ENCODE results near the gene TM2D1.
"Not testable (repeated sequence)": the region's sequence is repeated elsewhere in the genome, so short reads cannot be mapped to it uniquely, and the experiment has no call there.

The TM2D1 gene

DNA sequence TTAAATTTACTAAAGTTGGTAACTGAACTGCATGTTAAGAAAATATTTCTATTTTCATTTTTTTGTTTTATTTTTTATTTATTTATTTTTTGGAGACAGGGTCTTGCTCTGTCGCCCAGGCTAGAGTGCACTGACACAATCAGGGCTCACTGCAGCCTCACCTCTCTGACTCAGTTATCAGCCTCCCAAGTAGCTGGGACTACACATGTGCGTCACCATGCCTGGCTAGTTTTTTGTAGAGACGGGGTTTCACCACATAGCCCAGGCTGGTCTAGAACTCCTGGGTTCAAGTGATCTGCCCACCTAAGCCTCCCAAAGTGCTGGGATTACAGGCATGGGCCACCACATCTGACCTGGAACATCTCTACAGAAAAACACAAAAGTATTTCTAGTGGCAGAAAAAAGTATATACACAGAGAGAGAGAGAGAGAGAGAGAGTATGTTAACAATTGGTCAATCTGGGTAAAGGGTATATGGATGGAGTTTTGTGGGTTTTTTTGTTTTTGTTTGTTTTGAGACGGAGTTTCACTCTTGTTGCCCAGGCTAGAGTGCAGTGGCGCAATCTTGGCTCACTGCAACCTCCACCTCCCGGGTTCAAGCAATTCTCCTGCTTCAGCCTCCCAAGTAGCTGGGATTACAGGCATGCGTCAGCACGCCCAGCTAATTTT is 5.8 kb downstream of the TM2D1 start:
- not testable (repeated sequence) for DNase-seq (ENCODE audit: low spot score)

DNA sequence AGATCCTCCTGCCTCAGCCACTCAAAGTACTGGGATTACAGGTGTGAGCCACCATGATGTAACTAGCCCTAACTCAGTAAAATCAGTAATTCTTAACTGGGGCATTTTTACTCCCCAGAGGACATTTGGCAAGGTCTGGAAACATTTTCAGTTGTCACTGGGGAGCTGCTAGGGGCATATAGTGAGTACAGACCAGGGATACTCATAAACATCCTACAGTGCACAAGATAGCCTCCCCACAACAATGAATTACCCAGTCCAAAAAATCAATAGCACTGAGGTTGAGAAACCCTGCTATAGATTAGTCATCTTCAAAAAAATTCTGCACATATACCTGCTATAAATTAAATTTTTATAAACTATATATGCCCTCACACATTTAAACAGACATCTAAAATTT is 13.0 kb downstream of the TM2D1 start:
- DNase-seq (ENCODE audit: low spot score), result no peak

DNA sequence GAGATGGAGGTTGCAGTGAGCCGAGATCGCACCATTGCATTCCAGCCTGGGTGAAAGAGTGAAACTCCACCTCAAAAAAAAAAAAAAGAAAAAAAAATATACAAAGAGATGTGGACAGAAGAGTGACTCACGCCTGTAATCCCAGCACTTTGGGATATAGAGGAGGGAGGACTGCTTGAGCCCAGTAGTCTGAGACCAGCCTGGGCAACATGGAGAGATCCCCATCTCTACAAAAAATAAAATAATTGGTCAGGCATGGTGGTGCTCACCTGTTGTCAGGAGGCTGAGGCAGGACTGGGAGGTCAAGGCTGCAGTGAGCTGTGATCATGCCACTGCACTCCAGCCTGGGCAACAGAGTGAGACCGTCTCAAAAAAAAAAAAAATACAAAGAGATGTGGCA is 13.7 kb downstream of the TM2D1 start:
- not testable (repeated sequence) for DNase-seq (ENCODE audit: low spot score)

DNA sequence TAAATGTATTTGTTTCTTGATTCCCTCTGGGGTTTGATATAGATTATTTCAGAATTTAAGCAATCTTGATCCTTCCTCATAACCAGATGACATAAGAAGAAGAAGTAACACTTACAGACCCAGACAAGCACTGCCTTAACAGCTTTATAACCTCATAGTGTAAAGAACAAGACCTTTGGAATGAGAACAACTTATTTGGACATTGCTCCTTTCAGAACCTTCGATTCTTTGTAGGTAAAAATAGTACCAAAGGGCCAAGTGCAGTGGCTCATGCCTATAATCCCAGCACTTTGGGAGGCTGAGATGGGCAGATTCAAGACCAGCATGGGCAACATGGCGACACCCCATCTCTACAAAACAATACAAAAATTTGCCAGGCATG is 15.0 kb downstream of the TM2D1 start:
- DNase-seq (ENCODE audit: low spot score), result no peak

DNA sequence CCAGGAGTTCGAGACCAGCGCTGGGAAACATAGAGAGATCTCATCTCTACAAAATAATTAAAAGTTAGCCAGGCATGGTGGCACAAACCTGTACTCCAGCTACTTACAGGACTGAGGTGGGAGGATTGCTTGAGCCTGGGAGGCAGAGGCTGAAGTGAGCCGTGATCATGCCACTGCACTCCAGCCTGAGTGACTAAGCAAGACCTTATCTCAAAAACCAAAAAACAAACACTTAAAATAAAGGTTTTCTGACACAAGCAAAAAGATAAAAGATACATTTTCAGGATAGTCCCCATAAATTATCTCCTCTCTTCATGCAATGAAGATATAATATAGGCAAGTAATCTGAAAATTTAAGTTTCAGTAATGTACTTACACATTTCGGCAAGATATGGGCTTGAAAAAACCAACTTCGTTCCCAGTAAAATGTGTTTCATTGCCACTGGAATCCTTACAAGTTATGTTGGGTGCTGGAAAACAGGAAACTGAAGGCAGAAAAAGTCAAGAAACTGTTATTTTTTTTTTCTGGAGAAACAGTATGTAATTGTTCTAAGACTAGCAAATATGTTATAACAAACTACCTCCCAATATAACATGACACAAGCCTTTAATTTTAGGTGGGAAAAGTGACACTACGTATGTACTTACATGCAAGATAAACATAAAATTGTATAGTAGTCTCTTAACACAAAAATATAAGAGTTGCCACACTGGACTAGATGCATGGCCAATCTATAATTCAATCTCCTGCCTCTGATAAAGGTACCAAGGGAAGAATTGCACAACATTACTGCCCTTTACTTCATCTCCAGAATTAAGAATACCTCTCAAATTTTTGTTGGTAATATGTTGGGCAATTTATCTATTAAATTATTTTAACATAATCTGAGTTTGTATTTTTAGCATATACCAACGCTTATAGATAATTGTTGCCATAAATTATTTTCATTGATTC is 15.7 kb downstream of the TM2D1 start:
- DNase-seq (ENCODE audit: low spot score), result no peak

DNA sequence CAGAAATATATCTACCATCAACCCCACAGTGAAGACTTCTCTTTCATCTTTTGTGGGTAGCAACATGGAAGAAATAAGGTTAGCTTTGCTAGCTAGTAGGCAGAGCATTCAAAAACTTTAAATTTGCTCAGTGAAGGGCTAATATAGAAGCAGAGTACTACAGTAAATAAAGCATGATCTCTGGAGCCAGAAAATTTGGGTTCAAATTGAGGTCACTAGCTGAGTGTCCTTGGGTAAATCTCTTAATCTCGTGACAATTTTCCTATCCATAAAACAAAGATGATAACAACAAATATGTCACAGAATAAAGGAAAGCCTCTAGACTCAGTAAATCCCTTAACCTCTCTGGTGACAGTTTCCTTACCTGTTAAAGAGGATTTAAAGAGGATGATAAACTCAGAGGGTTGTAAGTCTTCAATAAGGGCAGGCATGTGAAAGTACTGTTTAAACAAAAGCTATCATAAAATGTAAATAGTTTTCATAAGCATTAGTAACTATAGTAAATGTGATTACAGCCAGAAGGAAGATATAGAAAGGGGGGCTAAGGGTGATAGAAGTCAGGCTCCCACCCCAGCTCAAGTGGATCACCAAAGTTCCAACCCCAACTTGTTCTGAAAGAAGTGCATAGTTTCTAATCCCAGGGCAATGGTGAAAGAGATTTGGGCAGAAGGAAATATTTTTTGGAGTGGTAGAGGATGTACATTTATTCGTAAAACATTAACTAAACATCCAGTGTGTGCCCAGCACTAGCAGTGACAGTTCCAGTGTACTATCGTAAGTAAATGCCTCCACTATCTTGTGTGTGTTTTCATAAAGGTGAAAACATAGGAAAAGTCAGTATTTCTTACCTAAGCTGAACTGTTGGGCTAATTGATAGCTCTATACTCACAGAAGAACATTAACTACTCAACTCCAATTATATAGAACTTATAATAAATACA is 24.8 kb downstream of the TM2D1 start:
- DNase-seq (ENCODE audit: low spot score), result no peak

DNA sequence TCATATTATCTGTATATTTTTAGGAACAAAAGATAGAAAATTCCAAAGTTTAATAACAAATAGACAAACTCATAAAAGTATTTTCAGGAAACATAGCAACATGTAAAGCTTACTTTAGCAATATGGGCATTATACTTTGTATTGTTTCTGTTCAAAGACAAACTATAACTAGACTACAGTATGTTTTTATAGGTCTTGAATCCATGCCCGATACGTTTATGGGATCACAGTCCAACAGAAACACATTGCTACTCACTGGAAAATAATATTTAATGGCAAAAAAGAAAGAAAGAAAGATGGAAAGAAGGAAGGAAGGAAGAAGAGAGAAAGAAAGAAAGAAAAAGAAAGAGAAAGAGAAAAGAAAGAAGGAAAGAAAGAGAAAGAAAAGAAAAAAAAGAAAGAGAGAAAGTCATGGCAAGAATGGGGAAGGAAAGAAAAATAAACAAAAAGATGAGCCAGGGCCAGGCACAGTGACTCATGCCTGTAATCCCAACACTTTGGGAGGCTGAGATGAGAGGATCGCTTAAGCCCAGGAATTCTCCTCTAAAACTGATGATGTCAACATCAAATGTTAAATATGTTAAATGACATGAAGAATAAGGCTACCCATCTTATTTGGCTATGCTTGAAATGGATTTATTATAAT is 32.7 kb downstream of the TM2D1 start:
- no peak for DNase-seq (ENCODE audit: low spot score)

DNA sequence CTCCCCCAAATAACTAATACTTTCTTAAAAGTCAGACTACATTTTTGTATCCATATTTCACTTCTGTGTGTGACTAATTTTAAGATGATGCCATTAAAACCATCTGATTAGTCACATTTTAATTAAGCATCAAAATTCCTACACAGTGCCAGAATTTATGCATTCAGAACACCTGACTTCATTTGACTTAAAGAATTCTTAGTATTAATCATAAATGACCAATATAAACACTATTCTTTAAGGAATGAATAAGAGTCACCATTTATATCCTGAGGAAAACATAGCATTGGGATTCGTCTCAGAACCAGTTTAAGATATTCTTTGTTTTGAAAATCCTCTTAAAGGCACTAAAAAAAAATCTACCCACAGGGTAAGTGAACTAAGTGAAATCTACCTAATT is 37.0 kb downstream of the TM2D1 start:
- DNase-seq (ENCODE audit: low spot score), result no peak

DNA sequence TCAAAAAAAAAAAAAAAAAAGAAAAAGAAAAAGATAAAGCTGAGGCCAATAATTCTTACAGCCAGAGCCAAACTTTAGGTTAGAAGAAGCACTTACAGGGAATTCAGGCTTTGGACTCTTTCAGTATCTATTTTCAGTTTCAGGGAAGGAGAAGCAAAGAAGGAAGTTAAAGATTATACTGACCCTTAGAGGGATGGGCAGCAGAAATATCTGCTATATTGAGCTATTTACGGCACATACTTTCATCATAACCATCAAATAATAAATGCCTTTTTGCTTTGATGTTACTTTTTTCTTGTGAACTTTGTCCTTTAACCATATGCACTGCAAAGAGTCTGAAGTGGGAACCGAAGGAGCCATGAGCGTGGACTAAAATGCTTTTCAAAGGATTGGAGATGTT is 42.0 kb downstream of the TM2D1 start:
- no peak for DNase-seq (ENCODE audit: low spot score)

DNA sequence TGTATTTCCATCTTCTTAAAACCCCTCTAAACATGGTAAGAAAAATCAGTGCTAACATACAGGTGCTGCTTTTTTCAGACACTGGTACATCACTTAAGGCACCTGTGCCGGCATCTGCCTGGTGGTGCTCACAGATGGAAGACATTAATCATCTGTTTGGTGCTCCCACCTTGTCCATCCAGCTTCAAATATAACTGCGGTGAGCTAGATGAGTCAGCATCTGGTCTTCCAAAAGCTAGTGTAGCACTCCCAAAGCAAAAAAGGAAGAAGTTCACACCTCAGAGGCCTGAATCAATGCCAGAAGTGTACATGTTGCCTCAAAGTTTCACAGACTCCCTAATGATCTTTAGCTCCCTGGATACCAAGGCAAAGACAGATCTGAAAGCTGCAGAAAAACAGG is 44.4 kb downstream of the TM2D1 start:
- DNase-seq (ENCODE audit: low spot score), result no peak

DNA sequence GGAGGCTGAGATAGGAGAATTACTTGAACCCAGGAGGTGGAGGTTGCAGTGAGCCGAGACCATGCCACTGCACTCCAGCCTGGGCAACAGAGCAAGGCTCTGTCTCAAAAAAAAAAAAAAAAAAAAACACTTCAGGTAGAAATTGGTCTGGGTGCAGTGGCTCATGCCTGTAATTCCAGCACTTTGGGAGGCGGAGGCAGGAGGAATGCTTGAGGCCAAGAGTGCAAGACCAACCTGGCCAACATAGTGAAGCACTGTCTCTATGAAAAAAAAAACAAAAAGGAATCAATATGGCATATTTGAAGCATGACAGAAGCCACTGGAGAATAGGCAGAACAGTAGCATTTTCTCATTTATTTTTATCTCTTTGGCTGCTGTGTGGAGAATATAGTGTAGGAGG is 48.1 kb downstream of the TM2D1 start:
- not testable (repeated sequence) for DNase-seq (ENCODE audit: low spot score)

DNA sequence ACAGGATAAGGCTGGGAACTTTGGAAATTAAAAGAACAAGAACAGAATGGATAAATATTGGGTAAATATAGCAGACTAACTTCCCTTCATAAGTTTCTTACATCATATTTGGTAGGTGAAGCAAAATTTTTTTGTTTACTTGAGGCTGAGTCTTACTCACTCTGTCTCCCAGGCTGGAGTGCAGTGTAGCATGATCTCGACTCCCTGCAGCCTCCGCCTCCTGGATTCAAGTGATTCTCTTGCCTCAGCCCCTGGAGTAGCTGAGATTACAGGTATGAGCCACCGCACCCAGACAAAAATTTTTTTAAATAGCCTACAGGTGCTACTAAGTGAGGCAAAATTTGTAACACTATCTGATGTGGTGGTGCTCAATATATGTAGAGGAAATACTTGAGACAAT is 50.7 kb downstream of the TM2D1 start:
- DNase-seq (ENCODE audit: low spot score), result no peak

DNA sequence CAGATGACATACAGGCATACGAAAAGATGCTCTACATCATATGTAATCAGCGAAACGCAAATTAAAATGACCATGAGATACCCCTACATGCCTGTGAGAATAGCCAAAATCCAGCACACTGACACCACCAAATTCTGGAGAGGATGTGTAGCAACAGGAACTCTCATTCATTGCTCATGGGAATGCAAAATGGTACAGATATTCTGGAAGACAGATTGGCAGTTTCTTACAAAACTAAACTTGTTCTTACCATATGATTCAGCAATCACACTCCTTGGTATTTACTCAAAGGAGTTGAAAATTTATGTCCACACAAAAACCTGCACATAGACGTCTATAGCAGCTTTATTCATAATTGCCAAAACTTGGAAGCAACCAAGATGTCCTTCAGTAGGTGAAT is 52.6 kb downstream of the TM2D1 start:
- DNase-seq (ENCODE audit: low spot score), result no peak

DNA sequence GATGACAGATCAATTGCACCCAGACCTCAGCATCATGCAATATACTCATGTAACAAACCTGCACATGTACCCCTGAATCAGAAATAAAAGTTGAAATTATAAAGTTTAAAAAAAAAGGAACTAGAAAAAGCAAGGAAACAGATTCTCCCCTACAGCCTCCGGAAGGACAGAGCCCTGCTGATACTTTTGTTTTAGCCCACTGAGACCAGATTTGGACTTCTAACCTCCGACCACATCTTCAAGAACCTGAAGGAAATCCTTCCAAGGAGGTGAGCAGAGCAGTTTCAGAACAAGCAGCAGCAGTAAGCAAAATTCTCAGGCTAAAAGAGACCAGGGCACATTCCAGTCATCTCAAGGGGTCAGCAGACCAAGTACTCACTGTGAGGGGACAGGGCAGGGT is 54.5 kb downstream of the TM2D1 start:
- DNase-seq (ENCODE audit: low spot score), result no peak

DNA sequence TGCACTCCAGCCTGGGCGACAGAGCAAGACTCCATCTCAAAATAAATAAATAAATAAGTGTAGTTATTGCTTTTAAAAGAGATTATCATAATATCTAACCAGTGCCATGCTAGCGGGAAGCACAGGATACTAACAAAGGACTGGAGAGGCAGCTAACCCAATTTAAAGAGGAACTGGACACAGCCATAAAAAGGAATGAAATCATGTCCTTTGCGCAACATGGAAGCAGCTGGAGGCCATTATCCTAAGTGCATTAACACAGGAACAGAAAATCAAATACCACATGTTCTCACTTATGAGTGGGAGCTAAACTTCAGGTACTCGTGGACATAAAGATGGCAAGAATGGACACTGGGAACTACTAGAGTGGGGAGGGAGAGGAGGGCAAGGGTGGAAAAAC is 54.9 kb downstream of the TM2D1 start:
- DNase-seq (ENCODE audit: low spot score), result peak; percentile 56

DNA sequence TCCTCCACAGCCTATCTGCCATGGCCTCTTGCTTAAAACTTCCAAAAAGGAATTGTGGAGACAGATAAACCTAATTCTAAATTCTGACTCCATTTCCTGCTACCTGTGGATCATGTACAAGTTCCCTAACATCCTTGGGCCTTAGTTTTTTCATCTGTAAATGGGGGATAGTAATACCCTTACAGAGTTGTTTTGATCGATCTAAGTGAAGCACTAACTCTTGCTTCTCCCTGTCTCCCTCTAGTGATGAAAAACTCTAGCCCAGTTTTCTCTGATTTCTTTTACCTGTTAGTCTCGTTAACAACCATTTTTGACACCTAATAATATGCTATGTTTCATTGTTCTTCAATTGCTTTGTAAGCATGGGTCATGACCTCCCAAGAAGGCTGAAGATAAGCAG is 65.9 kb downstream of the TM2D1 start:
- DNase-seq (ENCODE audit: low spot score), result no peak

DNA sequence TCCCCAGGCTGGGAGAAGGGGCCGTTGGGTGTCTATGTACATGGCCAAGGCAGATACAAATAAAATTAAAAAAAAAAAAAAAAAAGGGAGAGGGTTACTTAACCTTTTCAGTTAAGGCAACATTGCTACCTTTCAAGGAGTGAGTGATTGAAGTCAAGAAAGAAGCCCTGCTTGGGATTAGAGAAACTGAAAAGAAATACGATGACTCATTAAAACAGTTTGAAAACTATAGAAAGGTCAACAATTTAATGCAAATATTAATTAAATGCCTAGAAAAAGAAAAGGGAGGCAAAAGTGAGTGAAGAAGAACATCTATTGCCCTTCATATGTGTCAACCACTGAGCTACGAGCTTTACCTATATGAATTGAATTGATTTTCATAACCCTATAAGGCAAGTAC is 69.5 kb downstream of the TM2D1 start:
- DNase-seq (ENCODE audit: low spot score), result no peak

DNA sequence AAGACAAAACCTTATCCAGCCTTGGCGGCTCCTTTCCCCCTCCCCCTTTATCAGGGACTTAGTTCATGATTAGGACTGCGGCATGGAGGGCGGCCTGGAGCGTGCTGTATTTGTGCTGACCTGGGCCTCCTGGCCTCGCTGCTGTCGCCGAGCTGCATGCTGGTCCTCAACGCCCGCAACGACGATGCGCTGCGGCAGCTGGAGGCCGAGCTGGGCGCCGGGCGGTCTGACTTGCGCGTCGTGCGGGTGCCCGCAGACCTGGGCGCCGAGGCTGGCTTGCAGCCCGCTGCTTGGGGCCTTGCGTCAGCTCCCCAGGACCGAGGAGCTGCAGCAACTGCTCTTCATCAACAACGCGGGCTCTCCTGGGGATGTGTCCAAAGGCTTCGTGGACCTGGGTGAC is 70.9 kb downstream of the TM2D1 start:
- no peak for DNase-seq (ENCODE audit: low spot score)

DNA sequence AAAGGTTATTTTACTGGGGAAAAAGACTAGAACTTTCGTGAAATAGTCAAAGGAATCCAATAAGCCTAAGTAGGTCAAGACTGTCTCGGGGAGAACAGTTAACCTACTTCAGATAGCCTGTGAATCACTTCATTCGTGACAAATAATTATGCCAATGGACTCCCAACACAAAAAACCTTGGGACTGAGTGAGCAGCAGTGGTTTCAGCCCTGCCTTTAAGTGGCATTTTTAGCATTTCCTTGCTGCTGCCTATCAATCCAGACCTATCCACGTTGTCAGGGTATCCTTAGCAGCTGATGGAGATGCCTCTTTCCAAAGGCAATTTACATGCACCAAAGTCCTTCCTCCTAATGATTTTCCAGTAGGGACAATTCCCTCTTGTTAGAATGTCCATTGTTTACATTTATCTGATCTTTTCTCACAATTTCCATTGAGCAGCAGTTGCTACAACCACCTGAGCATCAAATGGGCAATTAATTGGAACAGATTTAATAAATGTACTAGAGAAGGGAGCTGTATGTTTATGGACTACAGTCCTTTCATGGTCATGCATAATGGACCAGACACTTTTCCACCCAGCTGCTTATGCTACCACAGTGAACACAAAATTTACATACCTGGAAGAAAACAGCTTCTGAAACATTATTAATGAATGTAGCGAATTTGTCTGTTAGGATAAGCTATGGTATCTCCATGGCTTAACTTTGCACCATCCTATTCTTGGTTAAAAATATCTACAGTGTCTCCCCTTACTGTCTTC is 75.8 kb downstream of the TM2D1 start:
- DNase-seq (ENCODE audit: low spot score), result no peak

DNA sequence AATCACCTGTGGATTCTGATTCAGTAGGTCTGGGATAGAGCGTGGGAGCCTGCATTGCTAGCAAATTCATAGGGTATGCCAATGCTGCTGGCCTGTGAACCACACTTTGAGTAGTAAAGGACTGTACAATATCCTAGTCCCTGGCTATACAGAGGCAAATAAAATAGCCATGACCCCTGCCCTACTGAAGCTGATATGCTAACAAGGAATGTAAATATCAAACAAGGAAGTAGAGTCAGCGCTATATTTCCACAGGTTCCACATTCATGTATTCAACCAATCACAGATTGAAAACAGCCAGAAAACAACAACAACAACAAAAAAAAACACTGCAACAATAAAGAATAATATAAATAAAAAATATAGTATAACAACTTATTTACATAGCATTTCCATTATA is 77.8 kb downstream of the TM2D1 start:
- no peak for DNase-seq (ENCODE audit: low spot score)

DNA sequence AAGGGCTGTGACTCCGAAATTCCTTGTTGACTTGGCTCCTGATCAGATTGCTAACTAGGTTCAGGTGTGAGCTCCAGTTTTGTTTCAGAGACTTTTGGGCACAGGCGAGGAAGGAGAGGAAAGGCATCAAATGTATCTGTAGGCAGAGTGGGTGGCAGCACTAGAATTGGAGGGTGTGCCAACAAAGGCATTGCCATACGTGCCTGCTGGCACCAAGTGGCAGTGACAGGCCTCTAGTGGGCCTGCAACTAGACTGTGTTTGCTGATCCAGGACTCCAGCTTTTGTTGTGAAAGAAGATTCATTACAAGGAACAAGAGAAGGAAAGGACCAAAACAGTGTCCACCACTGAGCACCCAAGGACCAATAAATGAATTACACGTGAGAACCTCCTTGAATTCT is 79.5 kb downstream of the TM2D1 start:
- no peak for DNase-seq (ENCODE audit: low spot score)

Data from SK-N-DZ (cell line).